Motor neuron (in vitro differentiated cells): ENCODE results near the gene ARHGEF7. TPM values are rescaled to one million over a fixed set of nuclear protein-coding genes. Genes with fewer than 3 reads are reported as not detected.

ENCODE experiments used
- ATAC-seq, 8 experiments: fragments of 200-7000 bp; cut with Tn5 transposase; replicated peaks in 6 of 8; 2 replicates each; pipeline ENCODE4 v1.8.0; 2021; ENCODE audit warnings: mild to moderate bottlenecking in 8 of 8, moderate library complexity in 8 of 8
- H3K27ac ChIP-seq, 2 donors: fragments of 250-450 bp; sonication (Bioruptor Pico); 2 replicates each; pipeline ENCODE4 v1.9.0; 2021; ENCODE audit warnings: antibody characterized with exemption in 2 of 2, mild to moderate bottlenecking in 2 of 2, moderate library complexity in 1 of 2
- H3K4me1 ChIP-seq, 2 donors: fragments of 250-450 bp; sonication (Bioruptor Pico); replicated peaks in 1 of 2; 2 replicates each; pipeline ENCODE4 v1.6.1; 2021; ENCODE audit warnings: antibody characterized with exemption in 2 of 2, mild to moderate bottlenecking in 2 of 2, moderate library complexity in 1 of 2
- H3K4me3 ChIP-seq, 5 donors: fragments of 250-450 bp; sonication (Bioruptor Pico); 2 replicates each; pipeline ENCODE4 v1.9.0; 2021; ENCODE audit warnings: antibody characterized with exemption in 5 of 5, mild to moderate bottlenecking in 5 of 5, moderate library complexity in 4 of 5
- WGBS, 10 experiments: fragments of 450-650 bp; shearing (Covaris generic); methylation state at CpG; one replicate each; pipeline ENCODE4 v1.0.0; 2022; 5-methylcytosine and 5-hydroxymethylcytosine counted together
- in situ Hi-C, 9 experiments: fragments of 400-800 bp; cut with MboI; loops; one replicate each; pipeline ENCODE4 v1.15.0; 2021; ENCODE audit warnings: low sequenced_read_pairs in 9 of 9, low pct_unique_long_range_greater_than_20kb in 2 of 9; ENCODE audit not compliant: unreplicated experiment in 9 of 9
- total RNA-seq, 8 experiments: library from RNA; unstranded; fragments of 300-600 nt; gene quantifications; 2 replicates each; pipeline versions ENCODE4 v1.2.3 to v1.2.4, GENCODE V29; 2022

ARHGEF7 gene
- total RNA-seq, 8 experiments from 2014 or later, result 27.9 to 56.9 (median 50.5) TPM

DNA sequence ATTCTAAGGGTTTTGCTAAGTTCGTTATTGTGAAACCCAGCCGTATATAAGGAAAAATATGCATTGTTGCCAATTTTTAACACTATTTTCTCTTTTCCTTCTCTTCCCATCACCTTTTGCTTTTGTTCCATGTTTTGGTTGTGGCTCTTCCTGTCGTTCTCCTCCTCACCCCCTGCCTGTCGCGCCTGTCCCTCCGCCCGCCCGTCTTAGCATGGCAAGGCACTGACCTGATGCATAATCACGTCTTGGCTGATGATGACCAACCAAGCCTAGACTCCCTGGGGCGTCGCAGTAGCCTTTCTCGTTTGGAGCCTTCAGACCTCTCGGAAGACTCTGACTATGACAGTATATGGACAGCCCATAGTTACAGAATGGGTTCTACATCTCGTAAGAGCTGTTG, 176.8 kb downstream of the ARHGEF7 start:
- no peaks in the 10 kb centered on the region for H3K4me1 ChIP-seq
- in situ Hi-C loops, result no loop called here
- no peak overlapping the region for H3K27ac ChIP-seq
- no peak overlapping the region for H3K4me3 ChIP-seq
- 78 to 100% (median 97%) methylated on average over 3 to 13 of the region's 14 CpGs; no CpG with 5 or more reads in 1 of the 10 experiments for WGBS, 10 experiments
- no peak for ATAC-seq

DNA sequence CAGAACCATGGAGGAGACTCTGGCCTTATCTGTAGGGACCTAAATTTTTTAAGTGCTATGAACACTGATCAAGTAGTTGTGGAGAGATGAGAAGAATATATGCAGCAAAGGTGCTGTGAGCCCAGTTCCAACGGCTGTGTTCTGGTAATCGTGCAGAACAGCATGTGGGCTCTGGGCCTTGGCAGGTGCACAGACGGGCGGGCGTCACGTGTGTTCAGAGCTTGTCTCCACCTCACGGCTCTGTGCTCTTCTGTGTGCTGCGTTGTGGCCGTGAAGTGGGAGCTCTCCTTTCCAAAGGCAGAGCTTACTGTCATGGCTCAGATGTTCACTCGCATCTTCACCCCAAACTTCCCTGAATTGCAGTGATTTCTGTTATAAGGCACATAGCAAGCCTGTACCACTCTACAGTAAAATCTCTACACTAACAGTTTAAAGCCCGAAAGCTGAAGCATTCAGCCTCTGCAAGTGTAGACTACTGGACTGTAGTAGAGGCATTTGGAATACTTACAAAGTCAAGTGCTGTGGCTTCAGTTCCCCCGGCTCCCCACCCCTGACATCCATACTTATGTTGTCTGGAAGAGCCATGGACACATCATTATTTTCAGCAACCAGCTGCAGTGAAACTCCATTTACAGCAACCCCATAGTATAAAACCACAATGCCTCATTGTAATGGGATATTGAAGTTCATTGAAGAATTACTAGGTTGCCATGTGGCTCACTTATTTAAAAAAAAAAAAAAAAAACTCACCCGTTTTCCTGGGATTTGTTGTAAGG, 177.8 kb downstream of the ARHGEF7 start:
- H3K4me3 ChIP-seq, result no peak overlapping the region
- H3K27ac ChIP-seq, result no peak overlapping the region
- in situ Hi-C loops, result no loop called here
- no peaks in the 10 kb centered on the region for H3K4me1 ChIP-seq
- no peak for ATAC-seq
- 67 to 100% (median 93%) methylated on average over 1 to 11 of the region's 13 CpGs; no CpG with 5 or more reads in 3 of the 10 experiments for WGBS, 10 experiments

DNA sequence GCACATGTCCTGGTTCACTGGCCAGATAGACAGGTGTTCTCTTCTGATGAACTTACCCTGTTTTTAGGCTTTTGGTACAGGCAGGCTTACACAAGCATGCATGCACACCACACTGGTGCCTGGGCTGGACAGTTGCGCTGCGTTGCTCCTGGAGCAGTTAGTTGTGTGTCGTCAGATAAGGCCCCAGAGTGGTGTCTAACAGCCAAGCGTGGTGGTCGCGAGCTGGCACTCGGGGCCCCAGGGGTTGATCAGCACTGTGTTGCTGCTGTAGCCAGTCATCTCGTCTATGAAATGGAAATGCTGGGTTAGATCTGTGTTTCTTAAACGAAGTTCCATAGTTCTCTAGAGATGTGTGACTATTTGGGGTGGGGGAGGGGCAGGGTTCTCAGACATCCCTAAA, 180.8 kb downstream of the ARHGEF7 start:
- H3K27ac ChIP-seq, result no peak overlapping the region
- H3K4me1 ChIP-seq, result no peaks in the 10 kb centered on the region
- no peak overlapping the region for H3K4me3 ChIP-seq
- in situ Hi-C loops, result no loop called here
- WGBS, 10 experiments, result 87 to 100% (median 96%) methylated on average over 1 to 6 of the region's 9 CpGs; no CpG with 5 or more reads in 6 of the 10 experiments
- ATAC-seq, result no peak

DNA sequence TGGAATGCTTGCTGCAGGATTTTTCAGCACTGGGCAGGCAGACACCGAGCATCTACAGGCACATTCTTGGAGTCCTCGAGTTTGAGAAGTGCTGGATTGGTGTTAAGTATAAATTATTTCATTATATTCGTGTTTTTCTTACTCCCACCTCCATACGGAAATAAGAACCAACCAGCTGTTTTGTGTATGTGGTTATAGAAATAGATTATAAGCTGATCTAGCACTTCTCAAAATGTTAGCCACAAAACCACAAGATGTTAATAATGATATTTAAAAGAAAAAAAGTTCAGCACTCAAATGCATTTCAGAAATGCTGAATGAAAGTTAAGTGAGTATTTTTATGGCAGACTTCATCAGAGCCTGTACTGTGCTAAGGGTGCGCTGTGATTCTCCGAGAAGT, 181.3 kb downstream of the ARHGEF7 start:
- no peak overlapping the region for H3K27ac ChIP-seq
- no peak for ATAC-seq
- 56 to 100% (median 83%) methylated on average over 1 to 6 of the region's 6 CpGs; no CpG with 5 or more reads in 4 of the 10 experiments for WGBS, 10 experiments
- in situ Hi-C loops, result no loop called here
- H3K4me3 ChIP-seq, result no peak overlapping the region
- H3K4me1 ChIP-seq, result no peaks in the 10 kb centered on the region

DNA sequence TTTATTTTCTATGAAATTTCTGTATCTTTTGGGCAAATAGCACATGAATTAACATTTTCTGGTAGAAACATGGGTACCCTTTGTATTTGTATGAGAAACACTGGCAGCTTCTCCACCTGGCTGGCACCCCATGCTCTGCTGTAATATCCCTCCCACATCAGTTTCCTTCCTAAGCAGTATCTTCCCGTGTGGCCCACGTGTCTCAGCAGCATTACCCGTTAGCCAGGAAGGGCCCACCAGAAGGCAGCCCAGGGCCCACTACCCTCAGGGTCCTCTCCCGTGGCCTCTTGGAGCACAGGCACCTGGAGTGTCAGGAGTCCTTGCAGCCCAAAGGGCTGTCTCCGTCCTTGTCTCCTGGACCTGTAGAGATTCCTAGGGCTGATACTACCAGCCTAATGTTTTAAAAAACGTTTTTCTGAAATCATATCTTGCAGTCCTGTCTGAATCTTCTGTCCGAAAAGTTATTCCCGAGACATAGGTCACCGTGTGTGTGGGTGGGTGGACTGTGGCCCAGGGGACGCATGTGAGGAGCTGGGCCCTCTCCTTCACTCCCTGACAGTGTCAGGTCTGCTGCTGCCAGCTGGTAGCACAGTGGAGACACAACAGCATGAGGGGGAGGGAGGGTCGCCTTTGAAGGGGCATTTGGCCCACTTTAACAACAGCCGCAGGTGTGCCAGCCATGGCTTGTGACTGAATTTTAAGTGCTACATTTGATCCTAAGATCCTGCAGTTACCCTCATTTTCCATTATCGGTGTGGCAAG, 183.3 kb downstream of the ARHGEF7 start:
- Histone ChIP-seq H3K27ac (no peak overlapping the region), H3K4me3 (no peak overlapping the region), H3K4me1 (no peaks in the 10 kb centered on the region)
- in situ Hi-C loops, result no loop called here
- 30 to 100% (median 90%) methylated on average over 1 to 11 of the region's 13 CpGs; no CpG with 5 or more reads in 1 of the 10 experiments for WGBS, 10 experiments
- no peak for ATAC-seq

DNA sequence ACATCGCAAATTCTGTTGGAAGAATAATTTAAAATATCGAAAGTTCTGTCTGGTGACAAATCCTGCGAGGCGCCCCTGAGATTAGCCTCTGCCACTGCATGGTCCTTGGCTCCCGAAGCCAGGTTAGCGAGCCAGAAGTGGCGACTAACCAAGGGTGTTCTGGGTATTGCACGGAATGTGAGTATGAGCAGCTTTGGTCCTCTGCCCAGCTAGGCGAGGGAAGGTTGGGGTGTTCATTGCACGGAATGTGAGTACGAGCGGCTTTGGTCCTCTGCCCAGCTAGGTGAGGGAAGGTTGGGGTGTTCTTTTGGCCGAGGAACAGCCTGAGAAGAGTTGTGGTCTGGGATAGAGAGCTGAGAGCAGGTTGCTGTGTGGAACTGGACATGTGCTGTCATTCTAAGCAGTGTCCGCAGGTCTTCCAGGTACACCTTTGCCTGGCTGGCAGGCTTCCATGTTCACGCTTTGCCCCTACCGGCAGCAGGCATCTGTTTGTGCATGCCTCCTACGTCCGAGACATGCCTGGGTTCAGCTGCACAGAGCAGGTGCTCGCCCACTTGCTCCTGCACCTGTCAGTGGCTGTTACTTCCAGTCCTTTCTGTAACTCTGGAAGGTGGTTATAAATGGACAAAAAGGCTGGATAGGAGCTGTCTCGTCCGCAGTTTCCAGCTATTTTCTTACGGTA, 187.1 kb downstream of the ARHGEF7 start:
- Histone ChIP-seq H3K4me3 (no peak overlapping the region), H3K27ac (no peak overlapping the region), H3K4me1 (no peaks in the 10 kb centered on the region)
- in situ Hi-C loops, result no loop called here
- ATAC-seq, result no peak
- WGBS, 10 experiments, result 83 to 100% (median 95%) methylated on average over 1 to 22 of the region's 22 CpGs; no CpG with 5 or more reads in 2 of the 10 experiments

DNA sequence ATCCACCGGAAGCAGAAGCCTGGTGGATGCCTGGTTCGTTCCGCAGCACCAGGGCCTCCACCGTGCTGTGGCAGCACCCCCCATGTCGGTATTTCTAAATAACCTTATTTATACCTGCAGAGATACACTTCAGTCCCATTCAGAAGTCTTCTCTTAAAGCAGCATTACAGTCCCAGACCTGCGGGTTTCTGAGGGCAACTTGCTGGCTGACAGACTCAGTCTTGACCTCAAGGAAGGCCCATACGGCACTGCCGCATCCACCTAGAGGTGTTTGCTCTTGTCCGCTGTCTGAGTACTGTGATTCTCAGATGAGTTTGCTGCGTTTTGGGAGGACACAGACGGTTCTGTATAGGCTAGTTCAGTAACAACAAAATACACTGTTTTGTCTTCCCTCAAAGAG, 188.4 kb downstream of the ARHGEF7 start:
- no peaks in the 10 kb centered on the region for H3K4me1 ChIP-seq
- WGBS, 10 experiments, result 88 to 100% (median 94%) methylated on average over 3 to 5 of the region's 11 CpGs; no CpG with 5 or more reads in 5 of the 10 experiments

DNA sequence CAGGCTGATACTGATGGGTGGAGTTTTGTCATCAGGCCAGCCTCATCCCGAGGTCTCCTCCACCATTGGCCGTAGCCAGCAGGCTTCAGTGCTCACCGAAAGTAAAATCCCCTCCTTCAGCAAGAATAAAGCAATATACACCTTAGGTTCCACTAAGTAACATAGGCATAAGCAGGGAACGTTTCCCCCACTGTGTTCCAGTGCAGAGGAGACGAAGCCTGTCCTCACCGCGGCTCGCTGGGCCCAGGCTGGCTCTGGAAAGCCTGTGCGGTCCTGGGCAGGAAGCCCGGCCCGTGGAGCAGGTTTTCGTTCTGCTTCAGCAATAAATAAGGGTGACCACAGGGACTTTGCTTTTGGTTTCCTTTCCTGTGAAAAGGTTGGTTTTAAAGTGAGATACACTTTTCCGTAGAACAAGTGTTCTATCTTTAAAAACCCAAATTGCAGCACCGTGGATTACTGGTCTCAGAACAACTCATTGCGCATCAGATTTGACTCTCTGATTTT, 189.0 kb downstream of the ARHGEF7 start:
- in situ Hi-C loops, result no loop called here
- ATAC-seq, result peak in 1 of 8 experiments; percentile 23
- no peaks in the 10 kb centered on the region for H3K4me1 ChIP-seq
- WGBS, 10 experiments, result 83 to 100% (median 96%) methylated on average over 1 to 13 of the region's 15 CpGs; no CpG with 5 or more reads in 1 of the 10 experiments
- no peak overlapping the region for H3K4me3 ChIP-seq
- H3K27ac ChIP-seq, result no peak overlapping the region

More for the DNA sequence above, 188.4 kb downstream of the ARHGEF7 start:
- H3K27ac ChIP-seq, result no peak overlapping the region
- no peak overlapping the region for H3K4me3 ChIP-seq
- in situ Hi-C loops, result no loop called here
- ATAC-seq, result no peak

DNA sequence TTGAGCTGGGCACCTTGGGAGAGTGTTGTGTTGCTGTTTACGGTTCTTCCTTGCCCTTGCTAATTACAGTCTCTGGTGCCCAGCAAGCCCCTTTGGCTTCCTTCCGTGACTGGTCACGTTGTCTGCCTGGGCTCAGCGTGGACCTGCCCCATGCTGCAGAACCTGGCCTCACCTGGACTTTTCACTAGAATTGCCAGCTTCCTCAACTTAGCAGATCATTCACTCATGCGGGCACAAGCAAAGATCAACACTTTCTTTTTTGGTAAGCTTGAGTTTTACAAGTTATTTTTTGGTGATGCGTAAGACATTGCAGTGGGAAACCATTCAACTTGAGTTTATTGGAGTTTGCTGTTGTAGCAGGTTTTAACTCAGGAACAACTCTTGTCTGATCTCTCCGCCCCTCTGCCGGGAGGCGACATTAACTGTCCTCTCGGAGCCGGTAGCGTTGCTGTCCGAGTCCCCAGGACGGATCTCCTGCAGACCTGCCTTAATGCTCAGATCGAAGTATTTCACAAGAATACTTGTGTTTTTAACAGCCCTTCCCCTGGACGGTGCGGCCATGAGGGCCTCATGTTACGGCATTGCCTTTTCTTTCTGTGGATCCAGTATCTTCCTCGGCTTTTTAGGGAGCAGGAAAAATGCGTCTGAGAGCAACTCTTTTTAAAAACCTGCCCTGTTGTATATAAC, 189.6 kb downstream of the ARHGEF7 start:
- no peak for ATAC-seq
- no peak overlapping the region for H3K27ac ChIP-seq
- in situ Hi-C loops, result no loop called here
- H3K4me1 ChIP-seq, result no peaks in the 10 kb centered on the region
- 93 to 99% (median 97%) methylated on average over 7 to 17 of the region's 20 CpGs; no CpG with 5 or more reads in 3 of the 10 experiments for WGBS, 10 experiments
- no peak overlapping the region for H3K4me3 ChIP-seq

DNA sequence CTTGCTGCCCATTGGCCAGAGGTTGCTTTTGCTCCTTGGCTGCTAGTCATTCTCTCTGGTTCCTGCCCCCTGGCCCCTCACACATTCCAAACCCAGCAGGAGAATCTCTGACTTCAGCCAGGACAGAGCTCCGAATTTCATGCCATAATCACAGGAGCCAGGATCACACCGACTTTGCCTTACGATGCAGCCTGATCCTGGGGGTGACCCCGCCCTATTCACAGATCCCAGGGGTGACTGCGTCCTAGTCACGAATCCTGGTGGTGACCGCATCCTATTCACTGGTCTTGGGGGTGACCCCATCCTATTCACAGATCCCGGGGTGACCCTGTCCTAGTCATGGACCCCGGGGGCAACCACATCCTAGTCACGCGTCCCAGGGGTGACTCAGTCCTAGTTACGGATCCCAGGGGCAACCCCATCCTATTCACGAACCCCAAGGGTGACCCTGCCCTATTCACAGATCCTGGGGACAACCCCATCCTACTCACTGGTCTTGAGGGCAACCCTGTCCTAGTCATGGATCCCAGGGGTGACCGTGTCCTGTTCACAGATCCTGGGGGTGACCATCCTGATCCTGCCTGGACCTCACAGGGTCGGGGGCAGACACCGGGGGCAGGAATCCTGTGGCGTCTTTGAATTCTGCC, 198.0 kb downstream of the ARHGEF7 start:
- no peak for ATAC-seq
- no peak overlapping the region for H3K4me3 ChIP-seq
- H3K27ac ChIP-seq, result no peak overlapping the region
- no peaks in the 10 kb centered on the region for H3K4me1 ChIP-seq
- WGBS, 10 experiments, result 82 to 100% (median 100%) methylated on average over 1 to 8 of the region's 17 CpGs; no CpG with 5 or more reads in 3 of the 10 experiments
- in situ Hi-C loops, result no loop called here

DNA sequence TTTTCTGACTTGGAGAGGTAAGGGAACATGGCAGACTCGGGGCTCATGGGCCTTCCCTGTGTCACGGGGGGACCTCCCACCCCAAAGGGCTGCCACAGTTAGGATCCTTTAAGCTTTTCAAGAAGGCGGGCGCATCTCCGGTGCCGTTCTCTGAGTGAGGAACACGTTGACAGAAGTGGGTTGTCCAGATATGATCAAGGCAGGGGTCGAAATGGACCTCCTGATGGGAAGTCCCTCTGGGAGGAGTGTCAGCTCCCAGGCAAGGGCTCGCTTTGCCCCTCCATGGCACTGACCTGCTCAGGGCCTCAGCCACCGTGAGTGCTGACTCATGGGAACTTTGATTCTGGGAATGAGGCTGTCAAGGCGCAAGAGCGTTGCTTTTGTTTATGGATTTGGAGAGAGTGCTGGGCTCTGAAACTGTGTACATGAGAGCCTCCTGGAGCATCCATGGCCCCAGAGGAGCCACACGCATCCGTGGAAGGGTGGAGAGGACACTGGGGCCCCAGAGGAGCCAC, 198.9 kb downstream of the ARHGEF7 start:
- H3K4me1 ChIP-seq, result no peaks in the 10 kb centered on the region
- 74 to 100% (median 93%) methylated on average over 3 to 9 of the region's 14 CpGs; no CpG with 5 or more reads in 4 of the 10 experiments for WGBS, 10 experiments
- no peak for ATAC-seq
- H3K27ac ChIP-seq, result no peak overlapping the region
- no peak overlapping the region for H3K4me3 ChIP-seq
- in situ Hi-C loops, result no loop called here

DNA sequence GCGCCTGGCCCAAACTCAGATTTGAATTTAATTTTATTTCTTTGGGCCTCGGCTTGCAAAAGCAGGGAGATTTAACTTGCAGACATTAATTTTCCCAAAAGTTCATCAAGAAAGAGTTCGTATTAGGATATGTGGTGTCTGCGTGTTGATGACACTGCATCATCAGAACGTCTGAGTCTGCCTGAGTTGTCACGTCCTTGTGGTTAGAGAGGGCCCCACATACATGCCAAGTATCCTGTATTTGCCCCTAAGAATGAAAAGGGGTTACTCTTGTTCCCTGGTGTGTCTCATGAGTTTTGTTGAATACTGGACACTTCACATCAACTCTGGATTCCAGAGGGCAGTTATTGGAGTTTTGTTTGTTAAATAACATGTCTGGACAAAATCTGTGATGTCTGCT, 199.7 kb downstream of the ARHGEF7 start:
- no peak for ATAC-seq
- 33 to 100% (median 72%) methylated on average over 2 to 5 of the region's 6 CpGs; no CpG with 5 or more reads in 6 of the 10 experiments for WGBS, 10 experiments

More for the DNA sequence above, 199.7 kb downstream of the ARHGEF7 start:
- H3K4me3 ChIP-seq, result no peak overlapping the region
- in situ Hi-C loops, result no loop called here
- no peak overlapping the region for H3K27ac ChIP-seq
- H3K4me1 ChIP-seq, result no peaks in the 10 kb centered on the region
